GM21529 (cell line): ENCODE measurements around the gene CCDC137.

Experiments used
- ATAC-seq: cut with Tn5 transposase; IDR thresholded peaks from one replicate; pipeline ENCODE4 v1.9.1; 2021; ENCODE audit not compliant: unreplicated experiment

Gene CCDC137

DNA sequence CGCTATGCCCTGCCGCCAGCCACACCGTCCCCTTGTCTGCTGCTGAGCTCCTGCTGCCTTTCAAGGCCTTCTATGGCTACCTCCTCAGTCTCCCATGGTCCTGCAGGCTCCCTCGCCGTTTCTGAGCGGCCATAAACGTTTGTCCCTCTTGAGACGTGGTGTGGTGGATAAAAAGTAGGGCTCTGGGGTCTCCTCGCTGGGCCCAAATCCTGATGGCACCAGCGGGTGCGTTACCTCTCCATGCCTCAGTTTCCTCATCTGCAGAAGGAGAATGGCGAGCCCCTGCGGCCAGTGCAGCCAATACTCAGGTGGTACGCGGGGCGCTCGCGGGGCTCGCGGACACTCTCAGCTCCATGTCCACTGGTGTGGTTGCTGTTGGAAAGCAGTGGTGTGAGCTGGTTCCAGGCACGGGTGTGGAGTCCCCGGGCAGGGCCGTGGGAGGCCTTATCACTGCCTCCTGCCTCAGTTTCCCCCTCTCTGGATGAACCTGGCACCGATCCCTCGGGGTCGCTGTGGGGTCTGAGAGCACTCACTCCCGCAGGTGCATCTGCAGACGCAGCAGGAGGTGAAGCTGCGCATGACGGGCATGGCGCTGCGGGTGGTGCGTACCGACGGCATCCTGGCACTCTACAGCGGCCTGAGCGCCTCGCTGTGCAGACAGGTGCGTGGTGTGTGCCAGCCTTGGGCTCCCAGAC is 48.0 kb downstream of the CCDC137 start:
- no peak for ATAC-seq

DNA sequence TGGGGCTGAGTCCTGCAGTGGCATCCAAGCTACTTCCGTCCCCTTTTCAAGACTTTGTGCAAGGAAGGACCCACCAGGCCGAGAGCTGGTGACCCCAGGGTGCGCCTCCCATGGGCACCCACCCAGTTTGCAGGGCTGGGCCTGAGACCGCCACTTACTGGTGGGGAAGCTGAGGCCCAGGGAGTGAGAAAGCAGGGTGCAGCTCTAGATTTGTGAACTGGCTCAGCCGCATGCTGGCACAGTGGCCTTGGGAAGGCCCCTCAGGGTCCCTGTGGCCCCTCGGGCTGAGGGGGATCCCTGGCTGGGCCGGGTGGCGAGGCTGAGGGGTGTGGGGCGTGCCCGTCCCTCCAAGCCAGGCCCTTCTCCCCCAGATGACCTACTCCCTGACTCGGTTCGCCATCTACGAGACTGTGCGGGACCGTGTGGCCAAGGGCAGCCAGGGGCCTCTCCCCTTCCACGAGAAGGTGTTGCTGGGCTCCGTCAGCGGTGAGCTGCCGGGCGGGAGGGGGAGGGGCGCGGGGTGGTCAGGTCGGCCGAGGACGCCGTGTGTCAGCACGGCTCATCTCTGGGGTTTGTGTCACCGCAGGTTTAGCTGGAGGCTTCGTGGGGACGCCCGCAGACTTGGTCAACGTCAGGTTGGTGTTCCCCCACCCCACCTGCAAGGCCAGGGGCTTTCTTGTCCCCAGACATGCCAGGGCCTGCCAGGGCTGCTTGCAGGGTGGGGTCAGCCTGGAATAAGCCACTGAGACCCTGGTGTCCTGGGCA is 48.8 kb downstream of the CCDC137 start:
- ATAC-seq = no peak

DNA sequence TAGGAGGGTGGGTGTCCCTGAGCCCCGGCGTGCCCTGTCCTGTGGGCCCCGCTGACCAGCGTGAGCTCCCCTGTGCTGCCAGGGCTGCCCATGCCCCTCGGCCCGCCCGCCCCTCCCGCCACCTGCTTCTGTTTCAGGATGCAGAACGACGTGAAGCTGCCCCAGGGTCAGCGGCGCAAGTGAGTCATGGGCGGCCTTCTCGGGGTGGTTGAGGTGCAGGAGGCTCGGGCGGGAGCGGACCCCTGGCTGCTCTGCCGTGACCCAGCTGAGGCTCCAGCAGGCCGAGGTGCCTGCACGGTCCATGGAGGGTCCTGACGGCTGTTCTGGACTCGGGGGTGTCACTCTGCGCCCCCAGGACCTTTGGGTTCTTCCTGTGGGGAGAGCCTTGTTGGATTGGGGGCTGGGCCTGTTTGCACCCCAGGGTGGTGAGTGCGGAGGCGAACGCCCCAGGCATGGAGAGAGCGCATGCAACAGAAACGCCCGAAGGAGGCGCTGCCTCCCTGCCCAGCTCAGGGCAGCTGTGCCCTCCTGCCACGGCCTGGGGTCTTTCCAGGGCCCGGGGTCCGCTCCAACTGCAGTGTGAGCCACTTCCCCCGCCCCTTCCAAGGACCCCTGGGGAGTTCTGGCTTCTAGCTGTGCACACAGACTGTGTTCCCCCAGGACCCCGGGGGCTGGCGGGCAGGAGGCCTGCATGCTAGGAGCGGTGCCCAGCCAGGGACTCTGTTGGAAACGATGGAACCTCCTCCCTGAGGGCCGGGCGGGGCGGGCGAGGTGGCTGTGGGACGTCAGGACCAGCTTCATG is 49.5 kb downstream of the CCDC137 start:
- ATAC-seq = no peak

DNA sequence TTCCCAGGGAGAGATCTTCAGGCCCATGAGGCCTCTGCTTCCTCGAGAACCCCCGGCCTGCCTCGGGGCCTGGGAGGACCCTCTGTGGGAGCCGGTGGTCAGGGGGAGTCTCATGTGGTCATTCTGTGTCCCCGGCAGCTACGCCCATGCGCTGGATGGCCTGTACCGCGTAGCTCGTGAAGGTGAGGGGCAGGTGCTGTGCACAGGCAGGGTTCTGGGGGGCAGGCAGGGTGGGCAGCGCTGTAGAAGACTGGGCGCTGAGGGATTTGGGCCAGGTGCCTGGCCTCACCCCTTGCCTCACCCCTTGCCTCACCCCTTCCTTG is 50.1 kb downstream of the CCDC137 start:
- no peak for ATAC-seq

DNA sequence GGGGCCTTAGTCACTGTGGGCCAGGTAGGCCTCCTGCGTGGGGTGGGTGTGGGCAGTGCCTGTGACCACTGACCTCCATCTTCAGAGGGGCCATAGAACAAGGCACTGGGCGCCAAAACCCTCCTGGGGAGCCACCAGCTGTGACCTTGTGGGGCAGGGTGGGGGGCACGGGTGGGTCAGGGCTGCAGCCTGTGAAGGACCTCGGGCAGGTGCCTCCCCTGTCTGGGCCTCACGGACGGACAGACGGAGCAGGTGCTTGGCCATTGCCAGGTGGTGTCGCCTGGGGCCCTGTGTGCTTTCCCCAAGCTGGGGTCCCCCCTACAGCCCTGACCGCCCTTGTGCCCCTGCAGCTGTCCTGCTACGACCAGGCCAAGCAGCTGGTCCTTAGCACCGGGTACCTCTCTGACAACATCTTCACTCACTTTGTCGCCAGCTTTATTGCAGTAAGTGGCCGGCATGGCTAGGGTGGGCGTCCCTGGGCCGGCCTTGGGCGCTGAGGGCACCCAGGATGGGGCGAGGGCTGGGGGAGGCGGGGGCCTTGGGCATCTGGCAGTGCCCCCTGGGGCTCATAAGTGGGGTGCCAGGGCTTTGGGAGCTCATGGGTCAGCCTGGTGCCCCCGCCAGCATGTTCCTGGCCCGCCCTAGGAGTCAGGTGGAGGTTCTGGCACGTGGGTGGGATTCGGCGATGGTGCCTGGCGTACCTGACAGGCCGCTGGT is 50.7 kb downstream of the CCDC137 start:
- ATAC-seq = no peak

DNA sequence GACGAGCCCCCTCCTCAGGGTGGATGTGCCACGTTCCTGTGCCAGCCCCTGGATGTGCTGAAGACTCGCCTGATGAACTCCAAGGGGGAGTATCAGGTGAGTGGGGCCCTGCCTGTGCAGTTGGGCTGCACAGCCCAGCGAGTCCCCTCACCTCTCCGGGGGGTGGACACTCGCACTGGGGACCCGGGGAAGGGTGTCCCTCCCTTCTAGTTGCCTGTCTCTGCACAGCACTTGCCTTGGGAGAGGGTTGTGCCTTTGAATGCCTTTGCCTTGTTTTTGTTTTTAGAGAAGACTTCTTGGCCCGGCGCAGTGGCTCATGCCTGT is 51.2 kb downstream of the CCDC137 start:
- no peak for ATAC-seq

DNA sequence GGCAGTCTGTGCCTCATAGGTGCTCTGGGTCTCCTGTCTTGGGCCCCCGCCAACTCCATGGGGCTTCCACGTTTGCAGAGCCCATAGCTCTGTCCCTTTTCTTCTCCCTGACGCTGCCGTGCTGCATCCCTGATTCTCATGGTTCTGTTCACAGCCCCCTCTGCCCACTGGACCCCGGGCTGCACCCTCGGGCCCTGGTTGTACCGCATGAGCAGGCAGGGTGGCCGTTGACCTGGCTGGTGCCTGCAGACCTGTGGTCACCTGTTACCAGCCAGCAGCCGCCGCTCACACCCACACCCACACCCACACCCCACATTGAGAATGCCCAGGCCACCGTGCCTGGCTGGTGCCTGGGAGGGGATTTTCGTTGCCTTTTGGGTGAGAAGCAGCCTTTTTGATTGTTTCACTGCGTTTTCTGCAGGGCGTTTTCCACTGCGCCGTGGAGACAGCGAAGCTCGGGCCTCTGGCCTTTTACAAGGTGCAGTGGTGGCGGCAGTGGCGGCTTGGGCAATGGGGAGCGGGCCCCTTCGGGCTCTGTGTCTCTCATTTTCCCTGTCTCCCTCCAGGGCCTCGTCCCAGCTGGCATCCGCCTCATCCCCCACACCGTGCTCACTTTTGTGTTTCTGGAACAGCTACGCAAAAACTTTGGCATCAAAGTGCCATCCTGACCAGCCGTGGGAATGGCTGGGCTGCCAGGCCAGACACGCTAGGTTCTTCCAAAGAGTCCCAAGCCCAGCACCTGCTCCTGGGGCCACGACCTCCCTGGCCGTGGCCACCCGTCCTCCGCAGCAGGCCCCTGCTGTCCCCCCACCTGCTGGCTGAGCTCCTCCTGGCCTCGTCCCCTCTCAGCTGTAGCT is 53.1 kb downstream of the CCDC137 start:
- ATAC-seq = no peak

DNA sequence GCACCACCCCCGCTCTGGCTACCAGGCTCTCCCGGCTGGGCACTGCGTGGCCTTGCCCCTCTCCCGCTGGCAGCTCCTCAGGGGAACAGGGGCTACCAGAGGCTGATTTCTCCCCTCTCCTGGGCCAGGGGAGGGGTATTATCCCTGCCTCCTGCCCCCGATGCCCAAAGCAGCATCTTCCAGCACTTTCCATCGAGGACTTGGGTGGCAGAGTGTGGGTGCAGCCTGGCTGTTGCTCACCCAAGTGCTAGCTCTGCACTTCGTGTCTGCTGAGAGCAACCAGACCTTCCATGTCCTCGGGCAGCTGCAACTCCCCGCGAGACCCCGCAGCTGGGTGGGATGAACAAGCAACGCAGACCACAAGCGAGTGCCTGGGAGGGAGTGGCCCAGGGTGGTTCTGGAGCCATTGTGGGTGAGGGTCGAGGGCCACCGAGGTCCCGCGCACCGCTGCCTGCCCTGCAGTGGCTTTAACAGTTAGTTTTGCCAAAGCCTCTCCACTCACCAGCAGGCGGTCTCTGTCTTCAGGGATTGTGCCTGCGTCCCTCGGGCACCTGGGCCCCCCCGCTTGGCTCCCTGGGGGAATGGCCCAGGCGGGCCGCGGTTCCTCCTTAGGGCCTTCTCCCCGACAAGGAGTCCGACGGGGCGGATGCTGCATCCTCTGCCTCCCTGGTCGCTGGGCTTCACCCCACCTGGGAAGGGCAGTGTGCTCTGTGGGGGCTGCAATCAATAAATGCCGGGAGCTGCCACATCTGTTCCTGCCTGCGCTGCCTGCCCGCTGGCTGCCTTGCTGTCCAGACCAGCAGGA is 53.9 kb downstream of the CCDC137 start:
- ATAC-seq = no peak

DNA sequence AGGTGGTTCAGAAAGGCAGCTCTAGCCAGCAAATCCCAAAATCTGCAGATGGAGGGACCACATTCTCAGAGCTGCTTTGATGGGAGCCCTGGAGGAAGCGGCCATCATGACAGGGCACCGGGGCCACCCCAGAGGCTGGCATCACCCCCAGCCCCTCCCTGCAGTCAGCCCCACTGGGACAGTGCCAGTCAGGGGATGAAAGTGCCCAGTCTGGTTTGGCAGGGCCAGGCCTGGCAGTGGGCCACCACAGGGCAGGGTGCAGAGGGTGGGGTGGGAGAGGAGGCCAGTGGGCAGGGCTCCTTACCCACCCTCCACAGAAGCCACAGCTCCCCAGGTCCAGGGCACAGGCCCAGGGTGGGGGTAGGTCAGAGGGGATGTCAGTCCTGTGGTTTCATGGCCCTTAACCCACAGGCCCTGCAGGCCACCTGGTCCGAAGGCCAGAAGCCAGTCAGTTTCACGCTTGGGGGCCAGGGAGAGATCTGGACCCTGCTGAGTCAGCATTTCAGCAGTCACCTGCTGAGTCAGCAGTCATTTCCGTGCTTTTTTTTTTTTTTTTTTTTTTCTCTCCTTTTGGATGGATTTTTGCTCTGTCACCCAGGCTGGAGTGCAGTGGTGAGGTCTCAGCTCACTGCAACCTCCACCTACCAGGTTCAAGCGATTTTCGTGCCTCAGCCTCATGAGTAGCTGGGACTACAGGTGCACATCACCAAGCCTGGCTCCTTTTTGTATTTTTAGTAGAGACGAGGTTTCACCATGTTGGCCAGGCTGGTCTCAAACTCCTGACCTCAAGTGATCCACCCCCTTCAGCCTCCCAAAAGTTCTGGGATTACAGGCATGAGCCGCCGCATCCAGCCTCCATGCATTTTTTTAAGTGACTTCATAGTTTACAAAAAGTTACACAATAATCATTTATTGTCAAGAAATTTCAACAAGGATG is 55.9 kb downstream of the CCDC137 start:
- no peak for ATAC-seq
